Measurements from ENCODE around the gene GALNT14. TPM values are rescaled to one million over a fixed set of nuclear protein-coding genes. Genes with fewer than 3 reads are reported as not detected.
A peak's percentile ranks its signal among the peaks of the same experiment; 100 is the strongest.

Gene GALNT14
- total RNA-seq, 1 donor from 2014 or later: 54.6 TPM

- TF ChIP-seq CTCF (IDR thresholded peaks at IDR 0.05; ENCODE audit: insufficient read depth, low read length, poor library complexity, severe bottlenecking): no peak
- H3K36me3 ChIP-seq (ENCODE audit: control insufficient read depth, insufficient read depth, low read length): no peaks in the 10 kb centered on the region
Measured at GRCh38 chr2:31139671-31140070, 1.4 kb upstream of the GALNT14 start.

GRCh38 chr2:31137211-31138036 lies 816 bp downstream of the GALNT14 start:
- TF ChIP-seq CTCF (IDR thresholded peaks at IDR 0.05; ENCODE audit: insufficient read depth, low read length, poor library complexity, severe bottlenecking): peak; percentile 25
- DNase-seq (ENCODE audit: low read depth): no peak
- peak overlapping the region; percentile 75 for H3K4me3 ChIP-seq (ENCODE audit: low read depth, low read length)

More at GRCh38 chr2:31139671-31140070, 1.4 kb upstream of the GALNT14 start:
- DNase-seq (ENCODE audit: low read depth): no peak
- no peak overlapping the region for H3K4me3 ChIP-seq (ENCODE audit: low read depth, low read length)
- no peaks in the 10 kb centered on the region for H3K27me3 ChIP-seq (ENCODE audit: control insufficient read depth, insufficient read depth, low read length)

DNA sequence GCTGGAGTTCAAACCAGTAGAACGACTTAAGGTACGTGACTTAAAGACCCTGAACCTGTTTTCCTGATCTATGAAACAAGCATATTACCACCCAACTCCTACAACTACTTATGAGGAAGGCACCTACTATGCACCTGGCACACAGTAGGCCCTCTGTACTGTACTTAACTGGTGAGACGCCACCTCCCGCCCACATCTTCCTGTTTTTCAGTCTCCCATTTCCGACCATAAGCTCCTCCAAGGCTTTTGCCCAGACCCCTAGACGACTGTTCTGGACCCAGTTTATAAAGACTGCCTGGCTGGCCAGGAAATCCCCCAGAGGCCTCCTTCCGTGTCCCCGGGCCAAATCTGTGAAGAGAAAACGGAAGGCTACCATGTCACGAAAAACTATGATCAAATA lies 1.5 kb downstream of the GALNT14 start:
- no peak for TF ChIP-seq CTCF (IDR thresholded peaks at IDR 0.05; ENCODE audit: insufficient read depth, low read length, poor library complexity, severe bottlenecking)
- Histone ChIP-seq H3K27me3 (ENCODE audit: control insufficient read depth, insufficient read depth, low read length) (no peaks in the 10 kb centered on the region), H3K36me3 (ENCODE audit: control insufficient read depth, insufficient read depth, low read length) (no peaks in the 10 kb centered on the region), H3K4me3 (ENCODE audit: low read depth, low read length) (peak overlapping the region; percentile 75)
- DNase-seq (ENCODE audit: low read depth): no peak

More at GRCh38 chr2:31137211-31138036, 816 bp downstream of the GALNT14 start:
- no peaks in the 10 kb centered on the region for H3K36me3 ChIP-seq (ENCODE audit: control insufficient read depth, insufficient read depth, low read length)
- no peaks in the 10 kb centered on the region for H3K27me3 ChIP-seq (ENCODE audit: control insufficient read depth, insufficient read depth, low read length)

- no peaks in the 10 kb centered on the region for H3K27me3 ChIP-seq (ENCODE audit: control insufficient read depth, insufficient read depth, low read length)
- no peak for DNase-seq (ENCODE audit: low read depth)
- no peaks in the 10 kb centered on the region for H3K36me3 ChIP-seq (ENCODE audit: control insufficient read depth, insufficient read depth, low read length)
- no peak for TF ChIP-seq CTCF (IDR thresholded peaks at IDR 0.05; ENCODE audit: insufficient read depth, low read length, poor library complexity, severe bottlenecking)
- peak overlapping the region; percentile 75 for H3K4me3 ChIP-seq (ENCODE audit: low read depth, low read length)
Measured at GRCh38 chr2:31136000-31136399, 2.2 kb downstream of the GALNT14 start.

GRCh38 chr2:31134480-31134879 lies 3.8 kb downstream of the GALNT14 start:
- no peaks in the 10 kb centered on the region for H3K36me3 ChIP-seq (ENCODE audit: control insufficient read depth, insufficient read depth, low read length)
- no peak for TF ChIP-seq CTCF (IDR thresholded peaks at IDR 0.05; ENCODE audit: insufficient read depth, low read length, poor library complexity, severe bottlenecking)
- no peaks in the 10 kb centered on the region for H3K27me3 ChIP-seq (ENCODE audit: control insufficient read depth, insufficient read depth, low read length)
- DNase-seq (ENCODE audit: low read depth): no peak
- H3K4me3 ChIP-seq (ENCODE audit: low read depth, low read length): no peak overlapping the region

DNA sequence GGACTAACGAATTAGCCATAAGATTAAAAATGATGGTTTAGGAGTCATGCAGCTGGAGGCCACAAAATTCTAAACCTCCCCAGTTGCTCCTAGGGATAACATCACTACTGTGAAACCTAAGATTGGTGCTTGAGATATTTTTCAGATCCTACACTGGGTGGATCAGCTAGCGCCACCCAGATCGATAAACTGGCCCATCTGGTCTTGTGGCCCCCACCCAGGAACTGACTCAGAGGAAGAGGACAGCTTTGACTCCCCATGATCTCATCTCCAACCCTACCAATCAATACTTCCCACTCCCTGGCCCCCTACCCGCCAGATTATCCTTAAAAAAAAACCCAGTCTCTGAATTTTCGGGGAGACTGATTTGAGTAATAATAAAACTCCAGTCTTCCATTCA lies 5.5 kb downstream of the GALNT14 start:
- DNase-seq (ENCODE audit: low read depth): no peak

More for the DNA sequence above, 5.5 kb downstream of the GALNT14 start:
- no peak overlapping the region for H3K4me3 ChIP-seq (ENCODE audit: low read depth, low read length)
- no peaks in the 10 kb centered on the region for H3K27me3 ChIP-seq (ENCODE audit: control insufficient read depth, insufficient read depth, low read length)
- H3K36me3 ChIP-seq (ENCODE audit: control insufficient read depth, insufficient read depth, low read length): no peaks in the 10 kb centered on the region
- no peak for TF ChIP-seq CTCF (IDR thresholded peaks at IDR 0.05; ENCODE audit: insufficient read depth, low read length, poor library complexity, severe bottlenecking)

Measured in kidney epithelial cell (primary cell).